Thymus (tissue), 14 donors: ENCODE measurements around the gene SCYL2. TPM values are rescaled to one million over a fixed set of nuclear protein-coding genes. Genes with fewer than 3 reads are reported as not detected.
"Not testable (repeated sequence)": the region's sequence is repeated elsewhere in the genome, so short reads cannot be mapped to it uniquely, and the experiment has no call there.

ENCODE experiments used
- DNase-seq, 9 donors: peaks; one replicate each; pipeline ENCODE4 v3.0.0-alpha.2; 2013; ENCODE audit warnings: low spot score in 9 of 9, low read depth in 6 of 9, missing footprints in 1 of 9
- H3K27ac ChIP-seq, 2 donors: one replicate each; pipeline ENCODE4 v1.5.1; 2013; ENCODE audit warnings: control low read depth in 1 of 2, low read depth in 1 of 2, low read length in 1 of 2, mild to moderate bottlenecking in 1 of 2, moderate library complexity in 1 of 2
- H3K27me3 ChIP-seq, 2 donors: one replicate each; pipeline ENCODE4 v1.5.1; 2013; ENCODE audit warnings: low read length in 1 of 2; ENCODE audit not compliant: control insufficient read depth in 2 of 2, insufficient read depth in 1 of 2
- H3K36me3 ChIP-seq, 2 donors: one replicate each; pipeline ENCODE4 v1.5.1; 2013; ENCODE audit warnings: low read length in 1 of 2, mild to moderate bottlenecking in 1 of 2, moderate library complexity in 1 of 2; ENCODE audit not compliant: control insufficient read depth in 2 of 2, insufficient read depth in 2 of 2
- H3K4me1 ChIP-seq, 2 donors: one replicate each; pipeline ENCODE4 v1.5.1; 2013; ENCODE audit warnings: low read length in 2 of 2; ENCODE audit not compliant: control insufficient read depth in 2 of 2, insufficient read depth in 2 of 2
- H3K4me3 ChIP-seq, 2 donors: one replicate each; pipeline ENCODE4 v1.5.1; 2013; ENCODE audit warnings: low read length in 2 of 2, control low read depth in 1 of 2, mild to moderate bottlenecking in 1 of 2
- H3K9me3 ChIP-seq, 2 donors: one replicate each; pipeline ENCODE4 v1.5.1; 2013; ENCODE audit warnings: low read length in 1 of 2, mild to moderate bottlenecking in 1 of 2; ENCODE audit not compliant: control insufficient read depth in 2 of 2, insufficient read depth in 1 of 2
- WGBS: extraction: QIAGEN DNeasy Blood & Tissue Kit; methylation state at CpG from one replicate; pipeline ENCODE4 v1.1.7; 2013; 5-methylcytosine and 5-hydroxymethylcytosine counted together
- long read RNA-seq, 10 donors: transcript quantifications; one replicate each; lab custom pipeline, GENCODE V29; 2026
- polyA plus RNA-seq: library from polyadenylated mRNA; stranded (reverse); fragments of 200-250 nt; gene quantifications from one replicate; pipeline ENCODE4 v1.2.3, GENCODE V29; 2013
- total RNA-seq: library from RNA; stranded (reverse); fragments of 120-200 nt; gene quantifications from one replicate; pipeline ENCODE4 v1.2.4, GENCODE V29; 2013
- donor health status: healthy.

Gene SCYL2, protein sequence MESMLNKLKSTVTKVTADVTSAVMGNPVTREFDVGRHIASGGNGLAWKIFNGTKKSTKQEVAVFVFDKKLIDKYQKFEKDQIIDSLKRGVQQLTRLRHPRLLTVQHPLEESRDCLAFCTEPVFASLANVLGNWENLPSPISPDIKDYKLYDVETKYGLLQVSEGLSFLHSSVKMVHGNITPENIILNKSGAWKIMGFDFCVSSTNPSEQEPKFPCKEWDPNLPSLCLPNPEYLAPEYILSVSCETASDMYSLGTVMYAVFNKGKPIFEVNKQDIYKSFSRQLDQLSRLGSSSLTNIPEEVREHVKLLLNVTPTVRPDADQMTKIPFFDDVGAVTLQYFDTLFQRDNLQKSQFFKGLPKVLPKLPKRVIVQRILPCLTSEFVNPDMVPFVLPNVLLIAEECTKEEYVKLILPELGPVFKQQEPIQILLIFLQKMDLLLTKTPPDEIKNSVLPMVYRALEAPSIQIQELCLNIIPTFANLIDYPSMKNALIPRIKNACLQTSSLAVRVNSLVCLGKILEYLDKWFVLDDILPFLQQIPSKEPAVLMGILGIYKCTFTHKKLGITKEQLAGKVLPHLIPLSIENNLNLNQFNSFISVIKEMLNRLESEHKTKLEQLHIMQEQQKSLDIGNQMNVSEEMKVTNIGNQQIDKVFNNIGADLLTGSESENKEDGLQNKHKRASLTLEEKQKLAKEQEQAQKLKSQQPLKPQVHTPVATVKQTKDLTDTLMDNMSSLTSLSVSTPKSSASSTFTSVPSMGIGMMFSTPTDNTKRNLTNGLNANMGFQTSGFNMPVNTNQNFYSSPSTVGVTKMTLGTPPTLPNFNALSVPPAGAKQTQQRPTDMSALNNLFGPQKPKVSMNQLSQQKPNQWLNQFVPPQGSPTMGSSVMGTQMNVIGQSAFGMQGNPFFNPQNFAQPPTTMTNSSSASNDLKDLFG
- total RNA-seq = 31.0 TPM
- 22.4 TPM for polyA plus RNA-seq
- long read RNA-seq, donor 1, partial matches to known transcripts = 0 of 1 reads
- long read RNA-seq, donor 1, other reads (novel, unspliced or antisense) = 0 of 1 reads
- long read RNA-seq, donor 2 = 0 reads
- long read RNA-seq, donor 3 = 0 reads
- long read RNA-seq, donor 4 = 0 reads
- long read RNA-seq, donor 5, partial matches to known transcripts = 6 of 8 reads
- long read RNA-seq, donor 5, other reads (novel, unspliced or antisense) = 0 of 8 reads
- long read RNA-seq, donor 6, full-length matches to known transcripts = 2 of 13 reads
- long read RNA-seq, donor 6, partial matches to known transcripts = 6 of 13 reads
- long read RNA-seq, donor 6, other reads (novel, unspliced or antisense) = 5 of 13 reads
- long read RNA-seq, donor 7, full-length matches to known transcripts = 3 of 16 reads
- long read RNA-seq, donor 7, partial matches to known transcripts = 6 of 16 reads
- long read RNA-seq, donor 7, other reads (novel, unspliced or antisense) = 7 of 16 reads
- long read RNA-seq, donor 8, full-length matches to known transcripts = 1 of 1 reads
- long read RNA-seq, donor 8, partial matches to known transcripts = 0 of 1 reads
- long read RNA-seq, donor 8, other reads (novel, unspliced or antisense) = 0 of 1 reads
- long read RNA-seq, donor 9, full-length matches to known transcripts = 1 of 1 reads
- long read RNA-seq, donor 9, partial matches to known transcripts = 0 of 1 reads
- long read RNA-seq, donor 9, other reads (novel, unspliced or antisense) = 0 of 1 reads
- long read RNA-seq, donor 10, full-length matches to known transcripts = 2 of 2 reads
- long read RNA-seq, donor 10, partial matches to known transcripts = 0 of 2 reads
- long read RNA-seq, donor 10, other reads (novel, unspliced or antisense) = 0 of 2 reads

- H3K4me1 ChIP-seq = peaks cover 3 to 11% of the 10 kb centered on the region in 2 donors
- under 1% methylated on average over 62 of the region's 62 CpGs for WGBS
- H3K36me3 ChIP-seq = peaks cover 0 to 2% of the 10 kb centered on the region in 2 donors
Observed at GRCh38 chr12:100266835-100267602, at the start of gene SCYL2, which contains the start of gene DEPDC4. SCYL2 (plus strand) TSS chr12:100267177; CDS start chr12:100282971, 15,794 bp downstream. DEPDC4 (minus strand) TSS chr12:100267079; CDS start chr12:100267076, 3 bp downstream.

GRCh38 chr12:100219328-100220109 is 47.5 kb upstream of the SCYL2 start:
- H3K4me1 ChIP-seq = no peaks in the 10 kb centered on the region
- H3K36me3 ChIP-seq = peaks cover 6 to 45% of the 10 kb centered on the region in 2 donors
- H3K27ac ChIP-seq = no peak overlapping the region
- DNase-seq = no peak
- no peak overlapping the region for H3K4me3 ChIP-seq
- H3K9me3 ChIP-seq = no peaks in the 10 kb centered on the region
- 96% methylated on average over 5 of the region's 5 CpGs for WGBS
- H3K27me3 ChIP-seq = no peaks in the 10 kb centered on the region

More at GRCh38 chr12:100266835-100267602, at the start of gene SCYL2, which contains the start of gene DEPDC4:
- DNase-seq = peak; percentile 84 to 96 (median 92)
- Histone ChIP-seq H3K27me3 (no peaks in the 10 kb centered on the region), H3K27ac (peak within 1 kb of the TSS; percentile 90 to 94), H3K9me3 (no peaks in the 10 kb centered on the region), H3K4me3 (peak within 1 kb of the TSS; percentile 98 to 99)

GRCh38 chr12:100221523-100221922 is 45.5 kb upstream of the SCYL2 start:
- Histone ChIP-seq H3K27ac (no peak overlapping the region), H3K4me1 (no peaks in the 10 kb centered on the region), H3K27me3 (no peaks in the 10 kb centered on the region), H3K36me3 (peaks cover 11 to 50% of the 10 kb centered on the region in 2 donors), H3K4me3 (no peak overlapping the region), H3K9me3 (no peaks in the 10 kb centered on the region)
- no peak for DNase-seq
- 98% methylated on average over 3 of the region's 3 CpGs for WGBS

- not testable (repeated sequence) for H3K27ac ChIP-seq, DNase-seq, H3K9me3 ChIP-seq, H3K27me3 ChIP-seq, H3K4me3 ChIP-seq, H3K4me1 ChIP-seq
- H3K36me3 ChIP-seq = peaks cover 11 to 50% of the 10 kb centered on the region in 2 donors
- 97% methylated on average over 6 of the region's 6 CpGs for WGBS
Observed at GRCh38 chr12:100222173-100222572, 44.8 kb upstream of the SCYL2 start.

GRCh38 chr12:100225491-100225890 is 41.5 kb upstream of the SCYL2 start:
- Histone ChIP-seq H3K27ac (no peak overlapping the region), H3K27me3 (no peaks in the 10 kb centered on the region), H3K9me3 (no peaks in the 10 kb centered on the region), H3K4me1 (no peaks in the 10 kb centered on the region), H3K36me3 (peaks cover 11 to 34% of the 10 kb centered on the region in 2 donors), H3K4me3 (no peak overlapping the region)
- DNase-seq = no peak

- Histone ChIP-seq H3K27ac (no peak overlapping the region), H3K9me3 (no peaks in the 10 kb centered on the region), H3K27me3 (no peaks in the 10 kb centered on the region), H3K4me1 (no peaks in the 10 kb centered on the region), H3K4me3 (no peak overlapping the region), H3K36me3 (peaks cover 8 to 14% of the 10 kb centered on the region in 2 donors)
- 97% methylated on average over 5 of the region's 5 CpGs for WGBS
- DNase-seq = peak in 1 of 9 donors; percentile 1
Observed at GRCh38 chr12:100229036-100229635, 37.8 kb upstream of the SCYL2 start.

- DNase-seq = no peak
- 96% methylated on average over 4 of the region's 4 CpGs for WGBS
Observed at GRCh38 chr12:100229876-100230275, 37.1 kb upstream of the SCYL2 start.

More at GRCh38 chr12:100229876-100230275, 37.1 kb upstream of the SCYL2 start:
- Histone ChIP-seq H3K4me3 (no peak overlapping the region), H3K27me3 (no peaks in the 10 kb centered on the region), H3K9me3 (no peaks in the 10 kb centered on the region), H3K27ac (no peak overlapping the region), H3K36me3 (peaks cover 7 to 12% of the 10 kb centered on the region in 2 donors), H3K4me1 (no peaks in the 10 kb centered on the region)
